ENCODE data around the gene SLC38A6. TPM values are rescaled to one million over a fixed set of nuclear protein-coding genes. Genes with fewer than 3 reads are reported as not detected.

SLC38A6 gene
- total RNA-seq, 1 experiment from 2014 or later = 6.0 TPM

DNA sequence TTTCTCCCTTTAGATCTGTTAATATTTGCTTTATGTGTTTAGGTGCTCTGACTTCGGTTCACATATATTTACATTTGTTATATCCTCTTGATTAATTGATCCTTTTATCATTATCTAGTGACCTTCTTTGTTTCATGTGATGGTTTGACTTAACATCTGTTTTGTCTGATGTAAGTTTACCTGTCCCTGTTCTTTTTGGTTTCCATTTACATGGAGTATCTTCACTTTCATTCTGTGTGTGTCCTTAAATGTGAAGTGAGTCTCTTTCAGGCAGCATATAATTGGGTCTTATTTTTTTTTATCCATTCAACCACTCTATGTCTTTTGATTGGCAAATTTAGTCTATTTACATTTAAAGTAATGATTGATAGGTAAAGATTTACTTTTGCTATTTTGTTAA lies 24.4 kb upstream of the SLC38A6 start:
- DNase-seq = no peak
- Histone ChIP-seq H3K27me3 (ENCODE audit: insufficient read depth, low read length) (no peaks in the 10 kb centered on the region), H3K23ac (ENCODE audit: insufficient read length, low read depth, low read length) (no peak overlapping the region), H3K79me2 (ENCODE audit: insufficient read depth, low read length) (no peaks in the 10 kb centered on the region), H3K23me2 (ENCODE audit: insufficient read length, low read depth, low read length, poor library complexity, severe bottlenecking) (no peaks in the 10 kb centered on the region), H3K9ac (ENCODE audit: extremely low read depth, insufficient read length, low read length) (no peak overlapping the region), H3K56ac (ENCODE audit: insufficient read length, low read depth, low read length) (no peak overlapping the region), H3K4me2 (ENCODE audit: insufficient read depth, insufficient read length, low read length) (no peak overlapping the region), H2BK5ac (ENCODE audit: insufficient read length, low read length) (no peak overlapping the region), H3K4ac (ENCODE audit: low read depth, low read length) (no peak overlapping the region), H2BK20ac (ENCODE audit: low read depth, low read length, poor library complexity, severe bottlenecking) (no peak overlapping the region), H2BK120ac (ENCODE audit: low read depth, low read length, poor library complexity, severe bottlenecking) (no peak overlapping the region), H3K79me1 (ENCODE audit: insufficient read depth, low read depth, low read length, poor library complexity, severe bottlenecking) (no peaks in the 10 kb centered on the region), H2AK5ac (ENCODE audit: insufficient read length, low read length) (no peak overlapping the region), H3T11ph (ENCODE audit: low read length) (no peak overlapping the region), H3K14ac (ENCODE audit: insufficient read depth, low read length) (no peak overlapping the region), H3K27ac (ENCODE audit: insufficient read length, low read depth, low read length) (no peak overlapping the region), H3K18ac (ENCODE audit: insufficient read length, low read depth, low read length) (no peak overlapping the region), H4K5ac (ENCODE audit: insufficient read length, low read depth, low read length) (no peak overlapping the region), H3K9me3 (ENCODE audit: control insufficient read depth, low read depth, low read length) (no peaks in the 10 kb centered on the region), H4K20me1 (ENCODE audit: control insufficient read depth, insufficient read depth, insufficient read length) (no peaks in the 10 kb centered on the region), H4K91ac (ENCODE audit: insufficient read length, low read depth, low read length) (no peak overlapping the region), H3K4me1 (ENCODE audit: insufficient read depth, low read length) (no peaks in the 10 kb centered on the region), H4K8ac (replicated peaks; ENCODE audit: insufficient read length, low read depth, low read length) (no peak overlapping the region), H2BK12ac (ENCODE audit: insufficient read length, low read depth, low read length) (no peak overlapping the region), H2AFZ (ENCODE audit: low read length) (no peak overlapping the region), H2BK15ac (ENCODE audit: low read depth, low read length) (no peak overlapping the region)
- H3K9me3 Mint-ChIP-seq = peaks cover 31 to 40% of the 10 kb centered on the region in 2 experiments
- peaks cover 23 to 33% (median 32%) of the 10 kb centered on the region in 3 experiments for H3K36me3 Mint-ChIP-seq (ENCODE audit: insufficient read depth in 1 of 3, low read depth in 3 of 3)
- TF ChIP-seq, protein P1, sequence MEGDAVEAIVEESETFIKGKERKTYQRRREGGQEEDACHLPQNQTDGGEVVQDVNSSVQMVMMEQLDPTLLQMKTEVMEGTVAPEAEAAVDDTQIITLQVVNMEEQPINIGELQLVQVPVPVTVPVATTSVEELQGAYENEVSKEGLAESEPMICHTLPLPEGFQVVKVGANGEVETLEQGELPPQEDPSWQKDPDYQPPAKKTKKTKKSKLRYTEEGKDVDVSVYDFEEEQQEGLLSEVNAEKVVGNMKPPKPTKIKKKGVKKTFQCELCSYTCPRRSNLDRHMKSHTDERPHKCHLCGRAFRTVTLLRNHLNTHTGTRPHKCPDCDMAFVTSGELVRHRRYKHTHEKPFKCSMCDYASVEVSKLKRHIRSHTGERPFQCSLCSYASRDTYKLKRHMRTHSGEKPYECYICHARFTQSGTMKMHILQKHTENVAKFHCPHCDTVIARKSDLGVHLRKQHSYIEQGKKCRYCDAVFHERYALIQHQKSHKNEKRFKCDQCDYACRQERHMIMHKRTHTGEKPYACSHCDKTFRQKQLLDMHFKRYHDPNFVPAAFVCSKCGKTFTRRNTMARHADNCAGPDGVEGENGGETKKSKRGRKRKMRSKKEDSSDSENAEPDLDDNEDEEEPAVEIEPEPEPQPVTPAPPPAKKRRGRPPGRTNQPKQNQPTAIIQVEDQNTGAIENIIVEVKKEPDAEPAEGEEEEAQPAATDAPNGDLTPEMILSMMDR (conservative IDR thresholded peaks at IDR 0.05) = no peak
- peaks cover 0 to 2% of the 10 kb centered on the region in 2 experiments; a peak in 1 of 4 replicates for H3K4me1 Mint-ChIP-seq
- WGBS (ENCODE audit: extremely low coverage, insufficient read length, low lambda C conversion rate) = no CpG with 5 or more reads among the region's 1 CpG
- H3K27ac Mint-ChIP-seq = no peak overlapping the region
- no peaks in the 10 kb centered on the region; the same call in 1 of the 2 replicates for H3K27me3 Mint-ChIP-seq (ENCODE audit: low read depth)
- H3K4me3 Mint-ChIP-seq = no peak overlapping the region; a peak in 1 of 5 replicates
